DMS 273 (cell line): ENCODE data around the gene PLXNB2.
A peak's percentile ranks its signal among the peaks of the same experiment; 100 is the strongest.
"Not testable (repeated sequence)": the region's sequence is repeated elsewhere in the genome, so short reads cannot be mapped to it uniquely, and the experiment has no call there.

Experiments used
- DNase-seq: peaks from one replicate; lab custom pipeline; 2025; ENCODE audit not compliant: unreplicated experiment; lab: John Stamatoyannopoulos, UW

The PLXNB2 gene, protein sequence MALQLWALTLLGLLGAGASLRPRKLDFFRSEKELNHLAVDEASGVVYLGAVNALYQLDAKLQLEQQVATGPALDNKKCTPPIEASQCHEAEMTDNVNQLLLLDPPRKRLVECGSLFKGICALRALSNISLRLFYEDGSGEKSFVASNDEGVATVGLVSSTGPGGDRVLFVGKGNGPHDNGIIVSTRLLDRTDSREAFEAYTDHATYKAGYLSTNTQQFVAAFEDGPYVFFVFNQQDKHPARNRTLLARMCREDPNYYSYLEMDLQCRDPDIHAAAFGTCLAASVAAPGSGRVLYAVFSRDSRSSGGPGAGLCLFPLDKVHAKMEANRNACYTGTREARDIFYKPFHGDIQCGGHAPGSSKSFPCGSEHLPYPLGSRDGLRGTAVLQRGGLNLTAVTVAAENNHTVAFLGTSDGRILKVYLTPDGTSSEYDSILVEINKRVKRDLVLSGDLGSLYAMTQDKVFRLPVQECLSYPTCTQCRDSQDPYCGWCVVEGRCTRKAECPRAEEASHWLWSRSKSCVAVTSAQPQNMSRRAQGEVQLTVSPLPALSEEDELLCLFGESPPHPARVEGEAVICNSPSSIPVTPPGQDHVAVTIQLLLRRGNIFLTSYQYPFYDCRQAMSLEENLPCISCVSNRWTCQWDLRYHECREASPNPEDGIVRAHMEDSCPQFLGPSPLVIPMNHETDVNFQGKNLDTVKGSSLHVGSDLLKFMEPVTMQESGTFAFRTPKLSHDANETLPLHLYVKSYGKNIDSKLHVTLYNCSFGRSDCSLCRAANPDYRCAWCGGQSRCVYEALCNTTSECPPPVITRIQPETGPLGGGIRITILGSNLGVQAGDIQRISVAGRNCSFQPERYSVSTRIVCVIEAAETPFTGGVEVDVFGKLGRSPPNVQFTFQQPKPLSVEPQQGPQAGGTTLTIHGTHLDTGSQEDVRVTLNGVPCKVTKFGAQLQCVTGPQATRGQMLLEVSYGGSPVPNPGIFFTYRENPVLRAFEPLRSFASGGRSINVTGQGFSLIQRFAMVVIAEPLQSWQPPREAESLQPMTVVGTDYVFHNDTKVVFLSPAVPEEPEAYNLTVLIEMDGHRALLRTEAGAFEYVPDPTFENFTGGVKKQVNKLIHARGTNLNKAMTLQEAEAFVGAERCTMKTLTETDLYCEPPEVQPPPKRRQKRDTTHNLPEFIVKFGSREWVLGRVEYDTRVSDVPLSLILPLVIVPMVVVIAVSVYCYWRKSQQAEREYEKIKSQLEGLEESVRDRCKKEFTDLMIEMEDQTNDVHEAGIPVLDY (N-terminal part only)

DNA sequence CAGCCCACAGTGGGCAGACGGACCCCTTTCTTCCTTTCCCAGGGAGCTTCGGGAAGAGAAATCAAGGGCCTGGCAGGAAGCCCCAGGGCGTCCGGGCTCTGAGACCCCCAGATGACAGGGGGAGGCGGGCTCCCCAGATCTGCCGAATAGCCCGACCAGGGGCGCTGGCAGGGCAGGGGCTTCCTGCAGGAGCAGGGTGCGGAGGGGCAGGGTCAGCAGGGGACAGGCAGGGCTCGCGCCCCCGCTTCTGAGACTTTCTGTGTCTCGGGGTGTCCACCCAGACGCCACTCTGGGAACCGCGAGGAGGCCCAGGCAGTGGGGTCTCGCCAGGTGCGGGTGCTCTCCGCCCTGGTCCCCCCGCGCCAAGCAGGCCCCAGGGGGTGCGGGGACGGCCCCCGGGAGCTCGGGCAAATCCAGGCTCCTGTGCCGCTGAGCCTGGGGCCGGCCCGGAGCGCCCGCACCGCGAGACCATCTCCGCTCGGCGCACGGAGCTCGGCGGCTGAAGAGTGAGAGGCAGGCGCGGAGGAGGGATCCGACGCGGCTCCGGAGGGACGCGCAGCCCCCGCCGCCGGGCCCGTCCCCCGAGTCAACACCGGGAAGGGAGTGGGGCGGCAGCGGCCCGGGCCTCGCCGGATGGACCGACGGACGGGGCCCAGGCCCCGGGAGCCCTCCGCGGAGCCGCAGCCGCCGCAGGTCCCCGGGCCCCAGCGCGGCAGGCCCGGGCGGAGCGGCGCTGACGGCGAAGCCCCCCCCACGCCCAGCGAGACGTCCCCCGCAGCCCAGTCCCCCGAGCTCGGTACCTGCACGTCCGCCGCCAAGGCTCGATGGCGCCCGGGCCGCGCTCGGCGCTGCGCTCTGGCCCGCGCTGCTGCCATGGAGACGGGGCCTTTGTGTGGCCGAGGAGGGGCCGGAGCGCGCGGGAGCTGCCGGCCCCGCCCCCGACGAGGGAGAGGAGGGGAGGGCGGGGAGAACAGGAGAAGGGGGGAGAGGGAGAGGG lies at the start of gene PLXNB2:
PLXNB2 (minus strand) TSS at position 894 of the 997 bp plus-strand sequence. CDS start 17,062 bp downstream, outside the sequence.
- DNase-seq, result peak; percentile 90

DNA sequence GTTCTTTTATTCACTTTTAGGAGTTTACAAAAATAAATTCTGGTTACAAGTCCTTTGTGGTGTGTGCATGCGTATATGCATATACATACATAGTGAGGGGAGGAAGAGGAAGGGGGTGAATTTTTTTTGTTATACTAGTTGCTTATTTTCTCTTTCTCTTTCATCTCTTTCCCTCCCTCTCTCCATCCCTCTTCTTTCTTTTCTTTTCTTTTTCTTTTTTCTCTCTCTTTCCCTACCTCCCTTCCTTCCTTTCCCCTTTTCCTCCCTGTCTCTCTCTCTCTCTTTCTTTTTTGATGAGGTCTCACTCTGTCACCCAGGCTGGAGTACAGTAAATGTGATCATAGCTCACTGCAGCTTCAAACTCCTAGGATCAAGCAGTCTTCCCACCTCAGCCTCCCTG lies 49.8 kb upstream of the PLXNB2 start:
- no peak for DNase-seq

DNA sequence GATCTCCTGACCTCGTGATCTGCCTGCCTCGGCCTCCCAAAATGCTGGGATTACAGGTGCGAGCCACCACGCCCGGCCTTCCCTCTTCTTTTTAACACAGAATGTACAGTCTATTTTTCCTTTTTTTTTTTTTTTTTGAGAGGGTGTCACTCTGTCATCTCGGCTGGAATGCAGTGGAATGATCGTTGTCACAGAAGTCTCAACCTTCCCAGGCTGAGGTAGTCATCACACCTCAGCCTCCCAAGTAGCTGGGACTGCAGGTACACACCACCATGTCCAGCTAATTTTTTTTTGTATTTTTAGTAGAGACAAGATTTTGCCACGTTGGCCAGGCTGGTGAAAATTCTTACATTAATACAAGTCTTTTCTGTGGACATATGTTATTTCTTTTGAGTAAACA lies 48.7 kb upstream of the PLXNB2 start:
- no peak for DNase-seq

DNA sequence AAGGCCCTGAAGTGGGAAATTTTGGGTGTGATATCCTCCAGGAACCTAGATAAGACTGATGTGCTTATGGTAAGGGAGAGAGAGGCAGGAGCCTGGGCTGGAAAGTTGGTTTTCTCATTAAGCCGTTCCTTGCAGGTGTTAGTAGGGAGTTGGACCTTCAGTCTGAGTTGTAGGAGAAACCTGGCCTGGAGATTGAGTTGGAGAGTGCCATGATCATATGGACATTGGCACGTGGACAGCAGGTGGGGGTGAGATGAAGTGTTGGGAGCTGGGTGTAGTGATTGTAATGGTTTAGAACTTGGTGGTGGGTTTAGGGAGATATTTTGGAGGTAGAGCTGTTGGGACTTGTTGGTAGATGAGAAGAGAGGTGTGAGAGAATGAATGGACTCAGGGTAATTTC lies 40.6 kb upstream of the PLXNB2 start:
- DNase-seq, result no peak

DNA sequence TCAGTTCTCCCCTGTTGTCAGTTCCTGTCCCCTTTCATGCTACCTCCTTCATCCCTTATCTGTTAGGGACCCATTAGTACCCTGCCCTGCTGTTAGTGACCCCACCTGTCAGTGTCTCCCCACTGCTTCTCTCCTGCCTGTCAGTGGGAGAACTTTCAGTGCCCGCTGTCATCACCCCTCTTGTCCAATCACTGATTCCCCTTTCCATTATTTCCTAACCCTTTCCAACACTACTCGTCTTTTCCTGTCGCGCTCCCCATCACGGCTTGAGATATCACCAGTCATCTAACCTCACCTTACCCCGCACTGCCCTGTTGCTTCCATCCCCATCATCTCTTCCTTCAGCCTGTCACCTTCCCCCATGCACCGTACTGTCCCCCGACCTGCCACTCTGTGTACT lies 39.7 kb upstream of the PLXNB2 start:
- DNase-seq, result no peak

DNA sequence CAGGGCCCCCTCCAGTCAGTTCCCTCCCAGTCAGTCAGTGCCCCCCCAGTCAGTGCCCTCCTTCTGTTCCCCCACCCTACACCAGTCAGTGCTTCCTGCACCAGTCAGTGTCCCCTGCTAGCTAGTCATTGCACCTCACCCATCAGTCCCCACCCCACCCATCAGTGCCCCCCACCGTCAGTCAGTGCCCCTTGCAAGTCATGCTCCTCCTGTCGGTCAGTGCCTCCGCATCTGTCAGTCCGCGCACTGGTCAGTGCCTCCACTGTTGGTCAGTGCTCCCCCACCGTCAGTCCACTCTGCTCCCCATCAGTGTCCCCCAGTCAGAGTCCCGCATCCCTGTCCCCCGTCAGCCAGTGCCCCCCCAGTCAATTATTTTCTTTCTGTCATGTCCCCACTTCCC lies 39.0 kb upstream of the PLXNB2 start:
- DNase-seq, result no peak

DNA sequence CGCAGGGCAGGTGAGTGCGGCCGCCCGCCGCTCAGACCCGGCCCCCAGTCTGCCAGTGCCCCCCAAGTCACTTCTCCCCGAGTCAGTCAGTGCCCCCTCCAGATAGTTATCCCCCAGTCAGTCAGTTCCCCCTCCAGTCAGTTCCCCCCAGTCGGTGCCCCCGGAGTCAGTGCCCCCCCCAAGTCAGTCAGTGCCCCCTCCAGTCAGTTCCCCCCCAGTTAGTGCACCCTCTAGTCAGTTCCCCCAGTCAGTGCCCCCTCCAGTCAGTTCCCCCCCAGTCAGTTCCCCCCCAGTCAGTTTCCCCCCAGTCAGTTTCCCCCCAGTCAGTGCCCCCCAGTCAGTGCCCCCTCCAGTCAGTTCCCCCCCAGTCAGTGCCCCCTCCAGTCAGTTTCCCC lies 36.1 kb upstream of the PLXNB2 start:
- no peak for DNase-seq

DNA sequence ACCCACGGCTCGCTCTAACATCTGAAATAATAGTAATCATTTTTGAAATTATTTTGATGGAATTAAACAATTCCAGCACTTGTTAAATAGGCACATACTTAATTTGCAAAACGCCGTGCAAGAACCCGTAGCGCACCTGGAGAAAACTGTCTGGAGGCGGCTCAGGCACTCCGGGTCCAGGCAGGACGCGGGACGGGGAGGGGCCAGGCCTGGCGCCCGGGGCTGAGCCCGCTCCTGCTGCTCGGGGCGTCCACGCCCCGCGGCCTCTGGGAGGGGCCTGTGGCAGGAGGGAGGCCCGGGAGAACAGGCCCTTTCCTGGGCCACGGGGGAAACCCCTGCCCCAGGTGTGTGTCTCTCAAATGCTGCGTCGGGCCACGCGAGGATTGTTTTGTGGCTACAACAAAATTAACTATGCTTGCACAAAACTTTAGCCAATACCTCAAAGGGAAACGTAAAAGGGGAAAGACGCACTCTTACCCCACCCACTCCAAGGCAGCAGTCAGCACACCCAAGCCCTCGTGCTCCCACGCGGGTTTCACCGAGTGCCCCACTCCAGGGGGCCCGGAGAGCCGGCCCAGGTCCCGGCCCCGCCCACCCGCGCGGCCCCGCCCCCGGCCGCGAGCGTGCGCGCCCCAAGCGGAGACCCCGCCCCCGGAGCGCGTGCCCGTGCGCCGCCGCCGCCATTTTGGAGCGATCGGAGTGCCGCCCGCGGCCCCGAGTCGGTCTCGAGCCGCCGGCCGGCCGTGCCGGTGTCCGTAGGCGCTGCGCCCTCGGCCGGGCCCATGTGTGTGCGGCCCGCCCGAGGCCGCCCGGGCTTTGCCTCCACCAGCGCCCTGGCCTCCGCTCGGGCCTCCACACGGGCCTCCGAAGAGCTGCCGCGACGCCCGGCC lies 35.5 kb upstream of the PLXNB2 start, which contains the start of gene PPP6R2:
PPP6R2 (plus strand) TSS at position 677 of the 890 bp plus-strand sequence. CDS start 50,582 bp downstream, outside the sequence.
- peak; percentile 84 for DNase-seq

DNA sequence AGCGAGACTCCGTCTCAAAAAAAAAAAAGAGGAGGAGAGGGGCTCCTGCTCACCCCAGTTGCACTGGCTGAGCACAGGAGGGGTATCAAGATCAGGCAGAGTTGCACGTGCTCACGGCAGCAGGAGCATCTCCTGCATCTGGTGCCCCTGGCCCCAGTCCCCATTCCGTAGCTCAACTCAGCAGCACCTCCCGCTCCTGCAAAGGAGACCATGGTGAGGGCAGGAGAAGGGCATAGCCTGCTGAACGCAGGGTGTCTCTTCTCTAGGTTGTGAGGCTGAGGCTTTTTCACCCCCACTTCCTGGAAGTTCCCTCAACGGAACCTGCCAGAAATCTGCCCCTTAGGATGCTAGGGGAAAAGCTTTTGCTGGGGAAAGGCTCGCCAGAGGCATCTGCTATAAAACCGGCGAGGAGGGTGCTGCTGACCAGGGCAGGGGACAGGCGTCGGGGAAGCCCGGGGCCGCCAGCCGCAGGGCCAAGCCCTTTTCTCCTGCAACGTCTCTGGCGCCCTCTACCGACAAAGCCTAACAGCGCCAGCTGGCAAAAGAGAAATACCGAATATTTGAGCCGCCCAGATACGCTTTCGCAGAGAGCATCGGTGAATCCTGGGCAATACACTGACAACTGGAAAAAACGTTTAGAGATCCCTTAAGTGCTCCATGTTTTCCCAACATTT lies 34.7 kb upstream of the PLXNB2 start:
- peak; percentile 94 for DNase-seq

DNA sequence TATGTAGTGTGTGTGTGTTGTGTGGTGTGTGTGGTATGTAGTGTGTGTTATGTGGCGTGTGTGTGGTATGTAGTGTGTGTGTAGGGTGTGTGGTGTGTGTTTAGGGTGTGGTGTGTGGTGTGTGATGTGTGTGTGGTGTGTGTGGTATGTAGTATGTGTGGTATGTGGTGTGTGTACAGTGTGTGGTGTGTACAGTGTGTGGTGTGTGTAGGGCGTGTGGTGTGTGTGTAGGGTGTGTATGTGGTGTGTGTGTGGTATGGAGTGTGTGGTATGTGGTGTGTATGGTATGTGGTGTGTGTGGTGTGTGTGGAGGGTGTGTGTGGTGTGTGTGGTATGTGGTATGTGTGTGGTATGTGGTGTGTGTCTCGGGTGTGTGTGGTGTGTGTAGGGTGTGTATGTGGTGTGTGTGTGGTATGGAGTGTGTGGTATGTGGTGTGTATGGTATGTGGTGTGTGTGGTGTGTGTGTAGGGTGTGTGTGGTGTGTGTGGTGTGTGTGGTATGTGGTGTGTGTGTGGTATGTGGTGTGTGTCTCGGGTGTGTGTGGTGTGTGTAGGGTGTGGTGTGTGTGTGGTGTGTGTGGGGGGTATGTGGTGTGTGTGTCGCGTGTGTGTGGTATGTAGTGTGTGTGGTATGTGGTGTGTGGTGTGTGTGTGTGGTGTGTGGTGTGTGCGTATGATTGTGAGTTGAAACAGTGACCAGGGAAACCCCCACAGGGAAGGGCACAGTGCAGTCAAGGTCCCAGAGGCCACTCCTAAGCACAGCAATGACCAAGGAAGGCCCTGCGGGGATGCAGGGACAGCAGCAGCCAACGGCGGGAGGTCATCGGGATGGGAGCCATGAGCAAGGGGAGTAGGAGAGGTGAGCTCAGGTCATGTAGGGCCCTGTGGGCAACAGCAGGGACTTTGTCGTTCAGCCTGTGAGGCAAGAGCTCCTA lies 32.8 kb upstream of the PLXNB2 start:
- peak; percentile 45 for DNase-seq

DNA sequence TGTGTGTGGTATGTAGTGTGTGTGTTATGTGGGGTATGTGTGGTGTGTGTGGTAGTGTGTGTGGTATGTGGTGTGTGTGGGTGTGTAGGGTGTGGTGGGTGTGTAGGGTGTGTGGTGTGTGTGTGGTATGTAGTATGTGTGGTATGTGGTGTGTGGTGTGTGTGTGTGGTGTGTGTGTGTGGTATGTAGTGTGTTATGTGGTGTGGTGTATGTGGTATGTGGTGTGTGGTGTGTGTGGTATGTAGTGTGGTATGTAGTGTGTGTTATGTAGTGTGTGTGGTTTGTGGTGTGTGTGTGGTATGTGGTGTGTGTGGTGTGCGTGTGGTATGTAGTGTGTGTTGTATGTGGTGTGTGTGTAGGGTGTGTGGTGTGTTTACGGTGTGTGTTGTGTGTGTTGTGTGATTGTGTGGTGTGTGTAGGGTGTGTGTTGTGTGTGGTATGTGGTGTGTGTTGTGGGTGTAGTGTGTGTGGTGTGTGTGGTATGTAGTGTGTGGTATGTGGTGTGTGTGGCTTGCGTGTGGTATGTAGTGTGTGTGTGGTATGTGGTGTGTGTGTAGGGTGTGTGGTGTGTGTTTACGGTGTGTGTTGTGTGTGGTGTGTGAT lies 31.5 kb upstream of the PLXNB2 start:
- DNase-seq, result no peak

DNA sequence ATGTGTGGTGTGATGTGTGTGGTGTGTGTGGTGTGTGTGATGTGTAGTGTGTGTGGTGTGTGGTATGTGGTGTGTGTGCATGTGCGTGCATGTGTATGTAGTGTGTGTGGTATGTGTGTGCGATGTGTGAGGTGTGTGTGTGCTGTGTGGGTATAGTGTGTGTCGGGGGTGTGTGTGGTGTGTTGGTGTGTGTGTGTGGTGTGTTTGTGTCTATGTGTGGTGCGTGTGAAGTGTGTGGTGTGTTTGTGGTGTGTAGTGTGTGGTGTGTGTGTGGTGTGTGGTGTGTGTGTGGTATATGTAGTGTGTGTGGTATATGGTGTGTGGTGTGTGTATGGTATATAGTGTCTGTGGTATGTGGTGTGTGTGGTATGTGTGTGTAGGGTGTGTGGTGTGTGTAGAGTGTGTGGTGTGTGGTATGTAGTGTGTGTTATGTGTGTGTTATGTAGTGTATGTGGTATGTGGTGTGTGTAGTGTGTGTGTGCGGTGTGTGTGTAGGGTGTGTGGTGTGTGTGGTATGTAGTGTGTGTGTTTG lies 30.7 kb upstream of the PLXNB2 start:
- no peak for DNase-seq

DNA sequence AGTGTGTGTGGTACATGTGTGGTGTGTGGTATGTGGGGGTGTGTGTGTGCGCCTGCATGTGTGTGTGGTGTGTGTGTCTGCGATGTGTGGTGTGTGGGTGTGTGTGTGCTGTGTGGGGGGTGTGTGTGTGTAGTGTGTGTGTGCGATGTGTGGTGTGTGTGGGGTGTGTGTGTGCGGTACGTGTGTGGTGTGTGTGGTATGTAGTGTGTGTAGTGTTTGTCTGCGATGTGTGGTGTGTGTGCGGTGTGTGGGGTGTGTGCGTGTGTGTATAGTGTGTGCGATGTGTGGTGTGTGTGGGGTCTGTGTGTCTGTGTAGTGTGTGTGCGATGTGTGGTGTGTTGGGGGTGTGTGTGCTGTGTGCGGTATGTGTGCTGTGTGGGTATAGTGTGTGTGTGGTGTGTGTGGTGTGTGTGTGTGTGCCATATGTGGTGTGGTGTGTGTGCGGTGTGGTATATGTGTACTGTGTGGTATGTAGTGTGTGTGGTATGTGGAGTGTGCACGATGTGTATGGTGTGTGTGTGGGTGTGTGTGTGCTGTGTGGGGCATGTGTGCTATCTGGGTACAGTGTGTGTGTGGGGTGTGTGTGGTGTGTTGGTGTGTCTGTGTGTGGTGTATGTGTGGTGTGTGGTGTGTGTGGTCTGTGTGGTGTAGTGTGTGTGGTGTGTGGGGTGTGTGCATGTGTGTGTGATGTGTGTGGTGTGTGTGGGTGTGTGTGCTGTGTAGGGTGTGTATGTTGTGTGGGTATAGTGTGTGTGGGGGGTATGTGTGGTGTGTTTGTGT lies 30.0 kb upstream of the PLXNB2 start:
- no peak for DNase-seq

DNA sequence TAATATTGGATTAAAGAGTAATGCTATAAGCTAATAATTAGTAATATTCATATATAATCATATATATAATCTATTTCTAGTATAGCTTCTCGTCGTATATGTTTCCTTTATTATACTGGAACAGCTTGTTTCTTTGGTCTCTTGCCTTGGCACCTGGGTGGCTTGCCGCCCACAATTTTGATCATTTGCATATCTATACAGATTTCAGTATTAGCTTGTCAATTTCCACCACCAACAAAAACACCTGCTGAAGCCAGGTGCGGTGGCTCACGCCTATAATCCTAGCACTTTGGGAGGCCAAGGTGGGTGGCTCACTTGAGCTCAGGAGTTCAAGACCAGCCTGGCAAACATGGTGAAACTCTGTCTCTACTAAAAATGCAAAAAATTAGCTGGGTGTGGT lies 27.0 kb upstream of the PLXNB2 start:
- not testable (repeated sequence) for DNase-seq

DNA sequence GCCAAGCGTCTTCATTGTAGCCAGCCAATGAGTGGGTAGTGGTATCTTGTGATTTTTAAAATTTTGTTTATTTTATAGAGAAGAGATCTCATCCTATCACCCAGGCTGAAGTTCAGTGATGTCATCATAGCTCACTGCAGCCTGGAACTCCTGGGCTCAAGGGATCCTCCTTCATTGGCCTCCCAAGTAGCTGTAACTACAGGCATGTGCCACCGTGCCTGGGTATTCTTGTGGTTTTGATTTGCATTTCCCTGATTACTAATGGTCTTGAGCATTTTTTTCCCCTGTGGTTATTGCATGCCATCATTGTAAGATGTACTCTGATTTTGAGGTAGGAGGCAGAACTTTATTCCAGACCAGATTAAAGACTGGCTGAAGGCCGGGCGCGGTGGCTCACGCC lies 21.8 kb upstream of the PLXNB2 start:
- no peak for DNase-seq

DNA sequence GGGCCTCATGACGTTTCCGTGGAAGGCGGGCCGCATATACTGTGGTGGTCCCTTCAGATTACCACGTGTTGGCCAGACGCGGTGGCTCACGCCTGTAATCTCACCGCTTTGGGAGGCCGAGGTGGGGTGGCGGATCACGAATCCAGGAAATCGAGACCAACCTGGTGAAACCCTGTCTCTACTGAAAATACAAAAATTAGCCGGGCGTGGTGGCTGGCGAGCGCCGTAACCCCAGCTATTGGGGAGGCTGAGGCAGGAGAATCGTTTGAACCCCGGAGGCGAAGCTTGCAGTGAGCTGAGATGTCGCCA lies 20.2 kb upstream of the PLXNB2 start:
- DNase-seq, result no peak
